ENCODE results near the gene OR11G2. TPM values are rescaled to one million over a fixed set of nuclear protein-coding genes. Genes with fewer than 3 reads are reported as not detected.
"Not testable (repeated sequence)": the region's sequence is repeated elsewhere in the genome, so short reads cannot be mapped to it uniquely, and the experiment has no call there.

Gene OR11G2
- total RNA-seq, 2 experiments from 2014 or later: not detected

DNA sequence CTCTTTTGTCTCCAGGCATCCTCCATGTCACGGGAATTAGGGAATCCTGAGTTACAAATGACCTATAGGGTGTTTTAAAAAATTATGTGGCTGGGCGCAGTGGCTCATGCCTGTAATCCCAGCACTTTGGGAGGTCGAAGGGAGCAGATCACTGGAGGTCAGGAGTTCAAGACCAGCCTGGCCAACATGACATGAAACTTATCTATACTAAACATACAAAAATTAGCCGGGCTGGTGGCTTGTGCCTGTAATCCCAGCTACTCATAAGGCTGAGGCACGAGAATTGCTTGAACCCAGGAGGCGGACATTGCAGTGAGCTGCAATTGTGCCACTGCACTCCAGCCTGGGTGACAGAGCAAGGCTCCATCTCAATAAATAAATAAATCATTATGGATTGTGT lies 4.5 kb downstream of the OR11G2 start:
- H3K27me3 Mint-ChIP-seq; H3K27ac Mint-ChIP-seq; POLR2A ChIA-PET; H3K4me1 Mint-ChIP-seq; H3K4me3 Mint-ChIP-seq; DNase-seq; H3K36me3 Mint-ChIP-seq (ENCODE audit: low read depth); H3K9me3 Mint-ChIP-seq; CTCF ChIA-PET: not testable (repeated sequence)

DNA sequence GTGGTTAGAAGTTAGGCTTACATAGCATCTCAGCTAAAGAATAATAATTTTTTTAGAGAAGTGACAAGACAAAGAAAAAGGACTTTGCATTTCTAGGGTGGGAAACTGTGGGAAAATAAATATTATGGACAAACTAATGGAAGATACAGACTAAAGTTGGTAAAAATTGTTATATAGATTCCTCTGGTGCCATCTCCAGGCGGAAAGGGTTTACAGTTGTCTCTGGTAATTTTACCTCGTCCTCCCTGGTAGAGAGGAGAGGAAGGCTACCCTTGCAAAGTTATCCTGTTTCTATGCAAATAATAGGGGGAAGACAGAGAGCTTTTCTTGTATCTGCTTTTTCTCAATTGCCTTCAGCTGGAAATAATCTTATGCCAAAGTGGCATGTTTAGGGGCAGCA lies 5.2 kb downstream of the OR11G2 start:
- ChIA-PET CTCF (no interaction called here), POLR2A (no interaction called here)
- Mint-ChIP-seq H3K9me3 (no peaks in the 10 kb centered on the region), H3K4me1 (no peaks in the 10 kb centered on the region), H3K27ac (no peak overlapping the region), H3K4me3 (no peak overlapping the region), H3K36me3 (ENCODE audit: low read depth) (no peaks in the 10 kb centered on the region), H3K27me3 (peaks cover 6% of the 10 kb centered on the region)
- DNase-seq: no peak

DNA sequence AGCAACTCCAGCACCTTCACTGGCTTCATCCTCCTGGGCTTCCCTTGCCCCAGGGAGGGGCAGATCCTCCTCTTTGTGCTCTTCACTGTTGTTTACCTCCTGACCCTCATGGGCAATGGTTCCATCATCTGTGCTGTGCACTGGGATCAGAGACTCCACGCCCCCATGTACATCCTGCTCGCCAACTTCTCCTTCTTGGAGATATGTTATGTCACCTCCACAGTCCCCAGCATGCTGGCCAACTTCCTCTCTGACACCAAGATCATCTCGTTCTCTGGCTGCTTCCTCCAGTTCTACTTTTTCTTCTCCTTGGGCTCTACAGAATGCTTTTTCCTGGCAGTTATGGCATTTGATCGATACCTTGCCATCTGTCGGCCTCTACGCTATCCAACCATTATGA lies 6.8 kb downstream of the OR11G2 start:
- Mint-ChIP-seq H3K4me1 (no peaks in the 10 kb centered on the region), H3K36me3 (ENCODE audit: low read depth) (no peaks in the 10 kb centered on the region)
- POLR2A ChIA-PET: no interaction called here

DNA sequence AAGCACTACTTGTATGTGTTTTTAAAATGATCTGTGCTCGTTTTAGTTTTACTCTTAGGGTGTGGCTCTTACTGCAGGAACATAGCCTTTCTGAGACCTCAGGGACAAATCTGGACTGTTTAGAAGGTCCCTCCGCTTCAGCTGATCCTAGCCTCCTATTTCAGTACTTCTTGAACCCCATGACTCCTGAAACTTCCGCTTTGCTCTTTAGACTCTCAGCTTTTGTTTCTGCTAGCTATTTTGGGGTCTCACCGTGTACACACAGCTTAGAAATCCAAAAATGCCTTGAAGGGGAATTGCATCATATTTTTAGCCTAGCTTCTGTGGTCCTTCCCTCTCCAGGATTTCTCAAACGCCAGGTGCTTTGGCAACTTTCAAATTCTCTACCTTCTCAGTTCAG lies 8.3 kb downstream of the OR11G2 start:
- H3K27me3 Mint-ChIP-seq: peaks cover 2% of the 10 kb centered on the region
- no peak overlapping the region for H3K27ac Mint-ChIP-seq
- H3K4me3 Mint-ChIP-seq: no peak overlapping the region
- POLR2A ChIA-PET: no interaction called here
- H3K4me1 Mint-ChIP-seq: no peaks in the 10 kb centered on the region
- H3K9me3 Mint-ChIP-seq: no peaks in the 10 kb centered on the region
- CTCF ChIA-PET: no interaction called here
- H3K36me3 Mint-ChIP-seq (ENCODE audit: low read depth): no peaks in the 10 kb centered on the region
- DNase-seq: no peak

More for the DNA sequence above, 6.8 kb downstream of the OR11G2 start:
- no peak for DNase-seq
- CTCF ChIA-PET: no interaction called here
- no peak overlapping the region for H3K27ac Mint-ChIP-seq
- no peak overlapping the region for H3K4me3 Mint-ChIP-seq
- no peaks in the 10 kb centered on the region for H3K9me3 Mint-ChIP-seq
- H3K27me3 Mint-ChIP-seq: peaks cover 6% of the 10 kb centered on the region

GRCh38 chr14:20204721-20205120 lies 14.0 kb downstream of the OR11G2 start:
- Mint-ChIP-seq H3K36me3 (ENCODE audit: low read depth) (no peaks in the 10 kb centered on the region), H3K27ac (no peak overlapping the region), H3K9me3 (no peaks in the 10 kb centered on the region), H3K4me3 (no peak overlapping the region), H3K4me1 (no peaks in the 10 kb centered on the region), H3K27me3 (no peaks in the 10 kb centered on the region)
- ChIA-PET CTCF (no interaction called here), POLR2A (no interaction called here)
- no peak for DNase-seq

- Mint-ChIP-seq H3K4me3 (no peak overlapping the region), H3K27me3 (no peaks in the 10 kb centered on the region), H3K9me3 (no peaks in the 10 kb centered on the region), H3K4me1 (no peaks in the 10 kb centered on the region), H3K36me3 (ENCODE audit: low read depth) (no peaks in the 10 kb centered on the region), H3K27ac (no peak overlapping the region)
- DNase-seq: no peak
- POLR2A ChIA-PET: no interaction called here
- CTCF ChIA-PET: no interaction called here
These were observed 18.9 kb downstream of the OR11G2 start for GRCh38 chr14:20209595-20209994.

DNA sequence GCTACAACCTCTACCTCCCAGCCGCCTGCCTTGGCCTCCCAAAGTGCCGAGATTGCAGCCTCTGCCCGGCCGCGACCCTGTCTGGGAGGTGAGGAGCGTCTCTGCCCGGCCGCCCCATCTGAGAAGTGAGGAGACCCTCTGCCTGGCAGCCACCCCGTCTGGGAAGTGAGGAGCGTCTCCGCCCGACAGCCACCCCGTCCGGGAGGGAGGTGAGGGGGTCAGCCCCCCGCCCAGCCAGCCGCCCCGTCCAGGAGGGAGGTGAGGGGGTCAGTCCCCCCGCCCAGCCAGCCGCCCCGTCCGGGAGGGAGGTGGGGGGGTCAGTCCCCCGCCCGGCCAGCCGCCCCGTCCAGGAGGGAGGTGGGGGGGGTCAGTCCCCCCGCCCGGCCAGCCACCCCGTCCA lies 21.7 kb downstream of the OR11G2 start:
- H3K4me3 Mint-ChIP-seq; POLR2A ChIA-PET; H3K27me3 Mint-ChIP-seq; DNase-seq; CTCF ChIA-PET; H3K4me1 Mint-ChIP-seq; H3K36me3 Mint-ChIP-seq (ENCODE audit: low read depth); H3K9me3 Mint-ChIP-seq; H3K27ac Mint-ChIP-seq: not testable (repeated sequence)

DNA sequence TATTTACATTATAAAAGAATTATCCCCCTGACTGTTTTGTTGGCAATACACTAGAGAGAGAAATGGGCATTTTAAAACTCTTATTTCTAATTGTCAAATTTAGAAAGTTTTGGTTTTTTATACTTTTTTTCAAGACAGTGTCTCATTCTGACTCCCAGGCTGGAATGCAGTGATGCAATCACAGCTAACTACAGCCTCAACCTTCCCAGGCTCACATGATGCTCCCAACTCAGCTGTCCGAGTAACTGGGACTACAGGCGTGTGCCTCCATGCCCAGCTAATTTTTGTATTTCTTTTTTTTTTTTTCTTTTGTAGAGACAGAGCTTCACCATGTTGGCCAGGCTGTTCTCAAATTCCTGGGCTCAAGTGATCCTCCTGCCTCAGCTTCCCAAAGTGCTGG lies 24.5 kb downstream of the OR11G2 start:
- no peak overlapping the region for H3K4me3 Mint-ChIP-seq
- no peaks in the 10 kb centered on the region for H3K36me3 Mint-ChIP-seq (ENCODE audit: low read depth)
- DNase-seq: no peak
- no peaks in the 10 kb centered on the region for H3K27me3 Mint-ChIP-seq
- ChIA-PET POLR2A (no interaction called here), CTCF (no interaction called here)
- H3K9me3 Mint-ChIP-seq: no peaks in the 10 kb centered on the region
- no peaks in the 10 kb centered on the region for H3K4me1 Mint-ChIP-seq
- H3K27ac Mint-ChIP-seq: no peak overlapping the region

GRCh38 chr14:20219033-20219432 lies 28.3 kb downstream of the OR11G2 start:
- CTCF ChIA-PET: no interaction called here
- no peaks in the 10 kb centered on the region for H3K4me1 Mint-ChIP-seq
- peaks cover 1% of the 10 kb centered on the region for H3K27me3 Mint-ChIP-seq
- no peaks in the 10 kb centered on the region for H3K9me3 Mint-ChIP-seq
- H3K4me3 Mint-ChIP-seq: no peak overlapping the region
- H3K27ac Mint-ChIP-seq: no peak overlapping the region
- H3K36me3 Mint-ChIP-seq (ENCODE audit: low read depth): no peaks in the 10 kb centered on the region
- POLR2A ChIA-PET: no interaction called here
- no peak for DNase-seq

GRCh38 chr14:20223410-20223809 lies 32.7 kb downstream of the OR11G2 start, which contains the start of gene OR11H6:
TSS of gene OR11H6 (plus strand) at chr14:20223710. CDS start at chr14:20223710, 0 bp downstream.
- Mint-ChIP-seq H3K27ac (no peak within 1 kb of the TSS), H3K27me3 (peaks cover 1% of the 10 kb centered on the region), H3K9me3 (peaks cover 3% of the 10 kb centered on the region), H3K4me1 (no peaks in the 10 kb centered on the region), H3K36me3 (ENCODE audit: low read depth) (no peaks in the 10 kb centered on the region), H3K4me3 (no peak within 1 kb of the TSS)
- ChIA-PET CTCF (no interaction called here), POLR2A (no interaction called here)
- no peak for DNase-seq

DNA sequence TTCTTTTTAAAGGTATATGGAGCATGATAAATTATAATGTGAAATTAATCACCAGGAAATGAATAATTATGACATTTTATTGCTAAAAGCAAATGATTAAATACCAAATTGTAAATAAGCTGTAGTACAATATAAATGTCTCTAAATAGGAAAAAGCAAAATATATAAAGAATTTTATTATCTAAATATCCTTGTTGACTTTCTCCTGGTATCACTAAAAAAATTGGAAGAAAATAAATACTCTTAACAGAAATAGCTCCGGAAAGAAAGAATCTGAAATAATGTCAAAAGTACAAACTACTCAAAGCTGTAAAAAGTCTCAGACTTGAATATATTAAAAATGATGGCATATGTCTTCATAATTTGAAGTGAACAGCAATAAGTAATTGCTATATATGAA lies 38.0 kb downstream of the OR11G2 start, which contains the start of gene OR11H7:
Gene OR11H7 (plus strand): TSS at position 301 of the 400 bp plus-strand sequence.
- Mint-ChIP-seq H3K4me3 (no peak within 1 kb of the TSS), H3K4me1 (no peaks in the 10 kb centered on the region), H3K9me3 (peaks cover 3% of the 10 kb centered on the region), H3K27ac (no peak within 1 kb of the TSS), H3K27me3 (no peaks in the 10 kb centered on the region), H3K36me3 (ENCODE audit: low read depth) (no peaks in the 10 kb centered on the region)
- ChIA-PET CTCF (no interaction called here), POLR2A (no interaction called here)
- DNase-seq: no peak

- H3K4me1 Mint-ChIP-seq; H3K36me3 Mint-ChIP-seq (ENCODE audit: low read depth); H3K4me3 Mint-ChIP-seq; H3K27me3 Mint-ChIP-seq; CTCF ChIA-PET; DNase-seq; H3K27ac Mint-ChIP-seq; H3K9me3 Mint-ChIP-seq; POLR2A ChIA-PET: not testable (repeated sequence)
These were observed 44.7 kb downstream of the OR11G2 start for GRCh38 chr14:20235415-20235814.

- H3K4me3 Mint-ChIP-seq: no peak overlapping the region
- CTCF ChIA-PET: no interaction called here
- H3K27ac Mint-ChIP-seq: no peak overlapping the region
- H3K4me1 Mint-ChIP-seq: no peaks in the 10 kb centered on the region
- peaks cover 1% of the 10 kb centered on the region for H3K27me3 Mint-ChIP-seq
- H3K36me3 Mint-ChIP-seq (ENCODE audit: low read depth): no peaks in the 10 kb centered on the region
- POLR2A ChIA-PET: no interaction called here
- DNase-seq: no peak
- peaks cover 4% of the 10 kb centered on the region for H3K9me3 Mint-ChIP-seq
These were observed 57.0 kb downstream of the OR11G2 start for GRCh38 chr14:20247646-20248246.
